SK-N-SH (cell line): ENCODE measurements around the gene USE1.

ENCODE experiments used
- CHD2 ChIP-seq: fragments of 150-350 bp; IDR thresholded peaks from 2 replicates; pipeline ENCODE4 v1.6.1; 2018; ENCODE audit warnings: low read length; ENCODE audit not compliant: partially characterized antibody
- CTCF ChIP-seq: fragments of 200-600 bp; sonication (generic); IDR thresholded peaks from 2 replicates; pipeline ENCODE4 v1.6.1; 2017; ENCODE audit warnings: antibody characterized with exemption, mild to moderate bottlenecking, moderate library complexity
- EP300 ChIP-seq, 2 experiments: IDR thresholded peaks; 2 replicates each; pipeline versions ENCODE4 v1.4.0 to v1.6.1; 2012; ENCODE audit warnings: borderline replicate concordance in 1 of 2, low read depth in 1 of 2, low read length in 1 of 2
- JUND ChIP-seq: IDR thresholded peaks from 2 replicates; pipeline ENCODE4 v1.4.0; 2012
- REST ChIP-seq: IDR thresholded peaks from 2 replicates; pipeline ENCODE4 v1.6.1; 2012; ENCODE audit warnings: mild to moderate bottlenecking, low read depth, low read length, moderate library complexity
- YY1 ChIP-seq: IDR thresholded peaks from 2 replicates; pipeline ENCODE4 v1.4.0; 2012; ENCODE audit warnings: low read depth, mild to moderate bottlenecking
- ZBTB33 ChIP-seq: IDR thresholded peaks from 2 replicates; pipeline ENCODE4 v1.4.0; 2012; ENCODE audit warnings: low read depth, borderline replicate concordance

DNA sequence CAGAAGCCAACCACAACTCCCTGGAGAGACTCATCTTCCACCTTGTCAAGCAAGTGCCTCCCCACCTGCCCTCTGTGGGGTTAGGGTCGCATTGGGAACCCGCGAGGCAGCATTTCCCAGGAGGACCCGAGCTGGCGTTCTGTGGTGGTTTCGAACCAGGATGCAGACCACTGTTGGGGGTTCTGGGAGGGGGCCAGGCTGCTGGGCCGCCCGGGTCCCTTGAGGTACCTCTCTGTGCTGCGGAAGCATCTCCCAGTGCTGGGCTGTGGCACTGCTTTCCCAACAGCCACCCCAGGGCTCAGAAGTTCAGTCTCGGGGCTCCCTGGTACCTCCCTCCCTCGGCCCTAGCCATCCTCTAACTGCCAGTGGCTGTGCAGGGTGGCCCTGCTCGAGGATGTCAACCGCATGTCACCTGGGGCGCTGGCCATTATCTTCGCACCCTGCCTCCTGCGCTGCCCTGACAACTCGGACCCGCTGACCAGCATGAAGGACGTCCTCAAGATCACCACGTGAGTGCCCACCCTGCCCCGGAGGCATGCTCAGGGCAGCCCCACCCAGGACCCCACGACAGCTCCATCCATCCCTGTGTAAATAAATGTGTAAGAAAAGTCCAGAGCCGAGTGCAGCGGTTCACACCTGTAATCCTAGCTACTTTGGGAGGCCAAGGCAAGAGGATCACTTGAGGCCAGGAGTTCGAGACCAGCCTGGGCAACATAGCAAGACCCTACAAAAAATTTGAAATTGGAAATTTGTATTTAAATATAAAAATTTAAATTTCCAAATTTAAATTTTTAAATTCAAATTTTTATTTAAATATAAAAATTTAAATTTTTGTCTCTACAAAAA is 8.2 kb upstream of the USE1 start:
- TF ChIP-seq CTCF, result no peak
- no peak for TF ChIP-seq CHD2
- no peak for TF ChIP-seq ZBTB33
- no peak for TF ChIP-seq YY1
- TF ChIP-seq REST, result no peak
- no peak for TF ChIP-seq EP300 (IDR thresholded peaks at IDR 0.05; ENCODE audit: borderline replicate concordance in 1 of 2, low read depth in 1 of 2, low read length in 1 of 2)
- no peak for TF ChIP-seq JUND
